HG03280 (cell line): ENCODE data around the gene LARP6.
A peak's percentile ranks its signal among the peaks of the same experiment; 100 is the strongest.
"Not testable (repeated sequence)": the region's sequence is repeated elsewhere in the genome, so short reads cannot be mapped to it uniquely, and the experiment has no call there.

Experiments used
- ATAC-seq: cut with Tn5 transposase; IDR thresholded peaks from one replicate; pipeline ENCODE4 v1.9.1; 2021; ENCODE audit warnings: mild to moderate bottlenecking, moderate library complexity; ENCODE audit not compliant: unreplicated experiment

LARP6 gene

GRCh38 chr15:70853973-70854665 lies at the start of gene LARP6:
Gene LARP6 (minus strand): TSS chr15:70854157. CDS start chr15:70854088, 69 bp downstream.
- no peak for ATAC-seq

- ATAC-seq: no peak
These were observed 48.1 kb upstream of the LARP6 start for GRCh38 chr15:70902107-70902506.

GRCh38 chr15:70892912-70893560 lies 39.1 kb upstream of the LARP6 start:
- no peak for ATAC-seq

- peak; percentile 76 for ATAC-seq
These were observed 38.3 kb upstream of the LARP6 start, which contains the start of the genes LRRC49 and THAP10 for GRCh38 chr15:70892002-70892911. Gene LRRC49 (plus strand): TSS chr15:70892826. CDS start chr15:70892895, 69 bp downstream. Gene THAP10 (minus strand): TSS chr15:70892433. CDS start chr15:70892272, 161 bp downstream.

- ATAC-seq: no peak
These were observed 28.4 kb upstream of the LARP6 start for GRCh38 chr15:70882361-70882760.

- no peak for ATAC-seq
These were observed 26.8 kb upstream of the LARP6 start for GRCh38 chr15:70880781-70881180.

- no peak for ATAC-seq
These were observed 25.4 kb upstream of the LARP6 start for GRCh38 chr15:70879401-70879800.

- no peak for ATAC-seq
These were observed 22.7 kb upstream of the LARP6 start for GRCh38 chr15:70876683-70877082.

GRCh38 chr15:70876011-70876410 lies 22.1 kb upstream of the LARP6 start:
- ATAC-seq: no peak

GRCh38 chr15:70875001-70875782 lies 21.2 kb upstream of the LARP6 start:
- ATAC-seq: no peak

- ATAC-seq: no peak
These were observed 19.5 kb upstream of the LARP6 start for GRCh38 chr15:70873232-70874054.

- not testable (repeated sequence) for ATAC-seq
These were observed 17.5 kb upstream of the LARP6 start for GRCh38 chr15:70871490-70871889.

GRCh38 chr15:70870051-70870450 lies 16.1 kb upstream of the LARP6 start:
- no peak for ATAC-seq

GRCh38 chr15:70869346-70869745 lies 15.4 kb upstream of the LARP6 start:
- no peak for ATAC-seq

- ATAC-seq: no peak
These were observed 14.0 kb upstream of the LARP6 start for GRCh38 chr15:70867911-70868467.

GRCh38 chr15:70866982-70867641 lies 13.2 kb upstream of the LARP6 start:
- no peak for ATAC-seq

GRCh38 chr15:70863450-70864218 lies 9.7 kb upstream of the LARP6 start:
- ATAC-seq: no peak

GRCh38 chr15:70859998-70860397 lies 6.0 kb upstream of the LARP6 start:
- no peak for ATAC-seq
